Purkinje cell (primary cell): ENCODE results near the gene TPRN. TPM values are rescaled to one million over a fixed set of nuclear protein-coding genes. Genes with fewer than 3 reads are reported as not detected.

Source experiments
- polyA plus RNA-seq: library from polyadenylated mRNA; unstranded; fragments of >200 nt; fragmentation: Nextera tagmentation; gene quantifications from 2 replicates; pipeline ENCODE4 v1.2.1, GENCODE V29; 2014

Gene TPRN, protein sequence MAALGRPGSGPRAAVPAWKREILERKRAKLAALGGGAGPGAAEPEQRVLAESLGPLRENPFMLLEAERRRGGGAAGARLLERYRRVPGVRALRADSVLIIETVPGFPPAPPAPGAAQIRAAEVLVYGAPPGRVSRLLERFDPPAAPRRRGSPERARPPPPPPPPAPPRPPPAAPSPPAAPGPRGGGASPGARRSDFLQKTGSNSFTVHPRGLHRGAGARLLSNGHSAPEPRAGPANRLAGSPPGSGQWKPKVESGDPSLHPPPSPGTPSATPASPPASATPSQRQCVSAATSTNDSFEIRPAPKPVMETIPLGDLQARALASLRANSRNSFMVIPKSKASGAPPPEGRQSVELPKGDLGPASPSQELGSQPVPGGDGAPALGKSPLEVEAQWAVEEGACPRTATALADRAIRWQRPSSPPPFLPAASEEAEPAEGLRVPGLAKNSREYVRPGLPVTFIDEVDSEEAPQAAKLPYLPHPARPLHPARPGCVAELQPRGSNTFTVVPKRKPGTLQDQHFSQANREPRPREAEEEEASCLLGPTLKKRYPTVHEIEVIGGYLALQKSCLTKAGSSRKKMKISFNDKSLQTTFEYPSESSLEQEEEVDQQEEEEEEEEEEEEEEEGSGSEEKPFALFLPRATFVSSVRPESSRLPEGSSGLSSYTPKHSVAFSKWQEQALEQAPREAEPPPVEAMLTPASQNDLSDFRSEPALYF
- 0.44 and 0.99 TPM in 2 replicates for polyA plus RNA-seq

DNA sequence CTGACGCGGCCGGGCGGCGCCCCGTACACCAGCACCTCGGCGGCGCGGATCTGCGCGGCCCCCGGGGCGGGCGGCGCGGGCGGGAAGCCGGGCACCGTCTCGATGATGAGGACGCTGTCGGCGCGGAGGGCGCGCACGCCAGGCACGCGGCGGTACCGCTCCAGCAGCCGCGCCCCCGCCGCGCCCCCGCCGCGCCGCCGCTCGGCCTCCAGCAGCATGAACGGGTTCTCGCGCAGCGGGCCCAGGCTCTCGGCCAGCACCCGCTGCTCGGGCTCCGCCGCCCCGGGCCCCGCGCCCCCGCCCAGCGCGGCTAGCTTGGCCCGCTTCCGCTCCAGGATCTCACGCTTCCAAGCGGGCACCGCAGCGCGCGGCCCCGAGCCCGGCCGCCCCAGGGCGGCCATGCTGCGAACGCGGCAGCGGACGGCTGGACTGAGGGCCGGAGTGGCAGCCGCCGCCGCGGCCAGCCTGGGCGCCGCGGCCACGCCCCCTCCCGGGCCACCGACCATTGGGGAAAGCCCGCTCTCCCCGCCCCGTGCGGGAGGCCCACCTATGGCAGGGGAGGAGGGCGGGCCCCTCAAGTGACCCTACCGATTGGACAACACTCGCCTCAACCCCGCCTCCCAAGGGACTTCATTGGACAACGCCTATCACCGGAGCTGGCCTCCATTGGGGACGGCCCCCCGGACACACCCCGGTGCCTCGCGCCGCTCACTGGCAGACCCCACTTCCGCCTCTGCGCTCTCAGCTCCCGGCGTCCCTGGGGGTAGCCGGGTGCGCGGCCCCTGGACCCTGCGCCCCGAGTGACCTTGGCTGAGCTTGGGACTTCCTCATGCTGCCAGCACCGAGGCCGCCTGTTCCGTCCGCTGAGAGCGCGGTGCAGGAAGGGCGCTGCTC, at the start of gene TPRN:
Gene TPRN (minus strand): TSS at position 431 of the 894 bp plus-strand sequence. CDS start 30 bp downstream, at position 401.

DNA sequence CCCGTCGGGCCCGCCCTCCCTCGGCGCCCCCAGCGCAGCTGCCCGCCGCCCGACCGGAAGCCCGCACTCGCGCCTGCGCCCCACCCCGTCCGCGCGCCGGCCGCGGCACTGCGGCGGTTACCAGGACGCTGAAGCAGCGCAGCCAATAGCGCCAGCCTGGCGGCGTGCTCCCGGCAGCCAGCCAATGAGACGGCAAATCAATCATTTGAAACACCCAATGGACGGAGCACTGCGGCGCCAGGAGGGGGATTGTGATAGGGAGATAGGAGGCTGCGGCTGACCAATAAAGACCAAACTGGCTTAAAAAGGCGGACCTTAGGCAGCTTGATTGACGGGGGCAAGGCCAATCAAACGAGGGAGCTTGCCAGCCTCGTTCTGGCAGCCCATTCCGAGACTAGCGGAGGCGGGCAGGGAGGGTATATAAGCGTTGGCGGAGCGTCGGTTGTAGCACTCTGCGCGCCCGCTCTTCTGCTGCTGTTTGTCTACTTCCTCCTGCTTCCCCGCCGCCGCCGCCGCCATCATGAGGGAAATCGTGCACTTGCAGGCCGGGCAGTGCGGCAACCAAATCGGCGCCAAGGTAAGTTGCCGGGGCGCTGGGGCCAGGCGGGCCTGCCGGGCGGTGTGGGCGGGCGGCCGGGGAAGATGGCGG, 40.4 kb upstream of the TPRN start, which contains the start of gene TUBB4B:
Gene TUBB4B (plus strand): TSS at position 447 of the 649 bp plus-strand sequence. CDS start 74 bp downstream, at position 521.

DNA sequence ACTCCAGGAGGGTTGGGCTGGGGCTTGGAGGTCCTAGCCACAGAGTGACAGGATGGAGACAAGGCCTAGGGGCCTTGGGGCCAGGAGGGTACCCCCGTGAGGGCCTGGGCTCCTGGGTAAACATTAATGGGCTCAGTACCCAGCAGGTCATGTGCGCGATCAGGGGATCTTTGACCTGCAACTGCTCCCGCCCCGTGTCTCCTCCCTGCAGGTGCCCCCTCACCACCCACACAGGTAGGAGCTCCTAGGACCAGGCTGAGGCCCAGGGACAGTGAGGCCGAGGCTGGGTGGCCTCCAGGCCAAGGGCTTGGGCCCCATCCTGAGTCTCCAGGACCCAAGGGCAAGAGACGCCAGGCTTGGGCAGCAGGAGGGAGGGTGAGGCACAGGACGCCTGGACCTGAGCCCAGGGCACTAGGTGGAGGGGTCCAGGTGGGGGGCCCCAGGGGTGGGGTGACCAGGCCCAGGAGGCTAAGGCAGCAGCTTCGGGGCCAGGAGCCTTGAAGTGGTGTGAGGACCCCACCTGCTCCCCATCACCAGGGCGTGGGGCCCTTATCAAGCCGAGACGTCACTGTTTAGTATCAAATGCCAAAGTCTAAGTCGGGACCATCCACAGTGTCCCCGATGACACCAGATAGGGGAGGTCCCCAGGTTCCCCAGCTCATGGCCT, 30.3 kb upstream of the TPRN start, which contains the start of gene SLC34A3:
Gene SLC34A3 (plus strand): TSS at position 197 of the 667 bp plus-strand sequence. CDS start 802 bp downstream, outside the sequence.

DNA sequence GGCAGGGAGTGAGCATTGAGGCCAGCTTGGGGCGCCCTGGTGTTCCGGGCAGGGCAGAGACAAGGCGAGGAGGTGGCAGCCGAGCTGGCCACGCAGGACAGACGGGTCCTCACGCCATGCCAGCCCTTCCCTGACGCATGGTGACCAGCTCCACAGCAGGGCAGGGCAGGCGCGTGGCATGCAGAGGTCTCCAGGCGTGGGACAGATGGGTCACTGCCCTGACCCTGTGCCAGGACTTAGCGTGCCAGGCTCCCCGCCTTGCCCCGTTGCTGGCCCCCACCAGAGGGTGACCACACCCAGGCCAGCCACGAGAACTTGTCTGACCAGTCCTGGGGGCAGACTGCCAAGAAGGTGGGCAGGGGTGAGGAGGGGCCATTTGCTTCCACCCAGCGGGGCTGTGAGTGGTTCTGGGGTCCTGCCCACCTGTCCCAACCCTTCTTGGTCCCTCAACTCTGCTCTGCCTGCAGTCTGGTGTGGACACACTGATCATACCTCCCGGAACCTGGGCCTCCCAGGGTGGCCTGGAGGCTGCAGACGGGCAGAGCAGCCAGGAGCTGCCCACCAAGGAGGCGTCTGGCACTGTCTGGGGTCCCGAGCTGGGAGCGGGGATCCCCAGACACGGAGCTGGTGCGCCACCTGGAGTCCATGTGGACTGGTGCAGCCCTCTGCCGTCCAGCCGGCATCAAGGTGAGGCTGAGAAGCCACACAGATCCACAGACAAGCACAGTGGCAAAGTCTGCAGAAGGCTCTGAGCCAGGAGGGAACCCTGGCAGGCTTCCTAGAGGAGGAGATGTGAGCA, 26.7 kb upstream of the TPRN start, which contains the start of gene RNF224:
Gene RNF224 (plus strand): TSS at position 449 of the 799 bp plus-strand sequence. CDS start 834 bp downstream, outside the sequence.

DNA sequence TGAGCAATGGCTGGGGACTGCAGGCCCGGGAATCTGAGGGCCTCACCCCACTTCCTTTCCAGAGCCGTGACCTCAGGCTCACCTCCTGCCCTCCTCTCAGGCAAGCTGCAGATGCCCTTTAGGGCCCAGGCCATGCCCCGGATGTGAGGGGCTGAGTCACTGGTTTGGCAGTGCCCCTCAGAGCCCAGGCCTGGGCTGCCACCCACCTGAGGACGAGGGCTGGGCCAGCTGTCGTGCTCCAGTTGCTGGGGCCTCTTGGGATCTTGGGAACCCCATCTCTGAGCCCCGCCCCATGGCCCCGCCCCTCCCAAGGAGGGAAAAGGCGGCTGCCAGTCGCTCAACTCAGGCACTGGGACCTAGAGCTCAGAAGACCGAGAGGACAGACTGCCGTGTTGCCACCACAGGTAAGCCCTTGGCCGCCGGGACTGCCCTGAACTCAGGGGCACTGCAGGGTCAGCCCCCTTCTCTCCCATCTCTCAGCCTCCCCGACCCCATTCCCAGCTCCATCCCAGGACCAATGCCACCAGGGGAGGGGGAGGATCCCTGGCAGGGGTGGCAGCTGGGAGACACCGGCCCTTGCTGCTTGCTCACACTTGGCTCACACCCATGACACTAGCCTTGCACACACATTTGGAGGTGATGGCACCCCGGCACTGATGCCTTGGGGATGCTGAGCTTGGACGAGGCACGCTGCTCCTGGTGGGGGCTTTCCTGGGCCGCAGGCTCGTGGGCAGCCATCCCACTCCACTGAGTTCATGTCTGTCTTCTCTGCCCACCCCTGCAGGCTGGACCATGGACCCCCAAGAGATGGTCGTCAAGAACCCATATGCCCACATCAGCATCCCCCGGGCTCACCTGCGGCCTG, 24.5 kb upstream of the TPRN start, which contains the start of gene CYSRT1:
Gene CYSRT1 (plus strand): TSS at position 345 of the 865 bp plus-strand sequence. CDS start 448 bp downstream, at position 793.

DNA sequence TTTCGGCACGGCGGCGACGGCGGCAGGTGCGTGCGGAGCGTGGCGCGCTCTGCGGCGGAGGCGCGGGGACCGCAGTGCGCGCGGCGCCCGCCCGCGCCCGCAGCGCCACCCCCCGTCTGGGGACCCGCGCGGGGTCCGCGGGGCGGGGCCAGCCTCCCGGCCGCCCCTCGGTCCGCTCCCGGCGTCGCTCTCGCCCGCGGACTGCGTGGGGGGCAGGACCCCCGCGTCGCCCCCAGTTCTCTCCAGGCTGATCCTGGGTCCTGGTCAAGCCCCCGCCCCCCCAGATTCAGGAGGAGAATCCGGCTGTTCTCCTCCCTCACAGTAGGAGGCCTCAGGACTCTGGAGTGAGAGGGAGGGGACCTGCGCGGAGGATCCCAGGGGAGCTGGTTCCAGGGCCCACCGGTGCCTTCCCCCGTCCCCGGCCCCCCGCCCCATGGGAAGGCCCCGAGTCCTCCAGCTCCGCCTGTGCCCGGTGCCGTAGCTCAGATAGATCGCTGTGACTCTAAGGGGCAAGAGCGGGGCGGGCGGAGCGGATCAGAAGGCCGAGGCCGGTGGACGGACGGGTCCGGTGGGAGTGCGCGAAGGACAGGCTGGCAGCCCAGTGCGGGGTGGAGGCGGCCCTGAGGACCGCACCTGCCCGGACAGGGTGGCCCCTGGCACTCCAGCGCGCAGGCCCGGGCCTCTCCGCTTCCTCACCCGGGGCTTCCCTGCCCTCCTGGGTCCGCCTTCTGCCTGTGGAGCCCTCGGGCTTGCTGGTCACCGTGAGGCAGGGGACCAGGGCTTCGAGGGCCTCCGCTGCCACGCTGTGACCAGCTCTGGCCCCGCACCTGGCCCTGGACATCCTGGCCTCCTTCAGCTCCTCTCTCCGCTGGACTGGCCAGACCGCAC, 21.9 kb upstream of the TPRN start, which contains the start of gene RNF208:
Gene RNF208 (minus strand): TSS at position 51 of the 888 bp plus-strand sequence. CDS start 1,028 bp downstream, outside the sequence.

DNA sequence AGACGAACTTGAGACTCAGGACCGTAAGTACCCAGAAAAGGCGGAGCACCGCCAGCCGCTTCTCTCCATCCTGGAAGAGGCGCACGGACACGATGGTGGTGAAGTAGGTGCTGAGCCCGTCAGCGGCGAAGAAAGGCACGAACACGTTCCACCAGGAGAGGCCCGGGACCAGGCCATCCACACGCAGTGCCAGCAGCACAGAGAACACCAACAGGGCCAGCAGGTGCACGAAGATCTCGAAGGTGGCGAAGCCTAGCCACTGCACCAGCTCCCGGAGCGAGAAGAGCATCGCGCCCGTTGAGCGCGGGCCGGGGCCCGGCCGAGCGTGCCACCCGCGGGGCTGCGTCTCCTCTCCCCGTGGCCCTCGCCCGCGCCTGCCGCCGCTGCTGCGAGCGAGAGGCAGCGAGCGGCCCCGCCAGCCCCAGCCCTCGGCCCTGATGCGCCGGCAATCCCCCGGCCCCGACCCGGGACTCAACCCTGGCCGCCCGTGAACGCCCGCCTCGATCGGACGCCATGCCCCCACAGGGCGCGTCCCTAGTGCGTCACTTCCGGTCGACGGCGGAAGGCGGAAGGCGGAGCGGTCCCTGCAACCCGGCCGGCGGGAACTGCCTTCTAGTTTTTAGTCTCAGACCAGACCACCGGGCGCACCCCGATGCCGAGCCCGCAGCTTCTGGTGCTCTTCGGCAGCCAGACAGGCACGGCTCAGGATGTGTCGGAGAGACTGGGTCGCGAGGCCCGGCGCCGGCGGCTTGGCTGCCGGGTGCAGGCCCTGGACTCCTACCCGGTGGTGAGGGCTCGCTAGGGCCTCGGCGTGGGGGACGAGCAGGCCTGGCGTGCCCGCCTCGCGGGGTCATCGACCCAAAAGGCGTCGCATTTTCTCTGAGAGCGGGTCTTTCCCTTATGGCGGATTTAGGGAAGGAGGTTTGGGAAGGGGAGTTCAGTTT, 4.9 kb upstream of the TPRN start, which contains the start of the genes NDOR1 and TMEM203:
Gene NDOR1 (plus strand): TSS at position 575 of the 944 bp plus-strand sequence. CDS start 78 bp downstream, at position 653.
Gene TMEM203 (minus strand): TSS at position 523 of the 944 bp plus-strand sequence. CDS start 234 bp downstream, at position 289.

DNA sequence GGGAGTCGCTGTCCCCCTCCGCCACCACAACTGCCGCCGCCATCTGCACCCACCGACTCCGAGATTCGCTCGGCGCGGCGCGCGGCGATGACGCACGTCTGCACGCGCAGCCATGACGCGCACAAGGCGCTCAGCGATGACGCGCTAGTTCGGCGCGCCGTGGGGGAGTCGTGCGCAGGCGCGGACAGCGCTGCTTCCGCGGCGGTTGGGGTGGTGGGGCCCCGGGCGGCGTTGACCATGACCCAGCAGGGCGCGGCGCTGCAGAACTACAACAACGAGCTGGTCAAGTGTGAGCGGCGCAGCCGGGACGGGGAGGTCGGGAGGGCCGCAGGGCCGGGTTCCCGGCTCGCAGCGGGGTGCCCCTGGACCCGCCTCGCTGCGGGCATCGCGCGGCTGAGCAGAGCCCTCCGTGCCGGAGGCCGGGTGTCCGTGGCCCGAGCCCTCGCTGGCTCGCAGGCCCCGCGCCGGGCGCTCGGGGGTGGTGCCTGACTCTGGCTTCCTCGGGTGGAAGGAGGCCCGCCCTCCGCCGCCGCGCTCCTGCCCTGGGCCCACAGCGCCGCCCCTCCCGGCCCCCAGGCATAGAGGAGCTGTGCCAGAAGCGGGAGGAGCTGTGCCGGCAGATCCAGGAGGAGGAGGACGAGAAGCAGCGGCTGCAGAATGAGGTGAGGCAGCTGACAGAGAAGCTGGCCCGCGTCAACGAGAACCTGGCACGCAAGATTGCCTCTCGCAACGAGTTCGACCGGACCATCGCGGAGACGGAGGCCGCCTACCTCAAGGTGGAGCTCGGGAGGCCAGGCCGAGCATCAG, 11.8 kb downstream of the TPRN start, which contains the start of the genes ANAPC2 and SSNA1:
Gene ANAPC2 (minus strand): TSS at position 71 of the 807 bp plus-strand sequence. CDS start 28 bp downstream, at position 43.
Gene SSNA1 (plus strand): TSS at position 187 of the 807 bp plus-strand sequence. CDS start 51 bp downstream, at position 238.

DNA sequence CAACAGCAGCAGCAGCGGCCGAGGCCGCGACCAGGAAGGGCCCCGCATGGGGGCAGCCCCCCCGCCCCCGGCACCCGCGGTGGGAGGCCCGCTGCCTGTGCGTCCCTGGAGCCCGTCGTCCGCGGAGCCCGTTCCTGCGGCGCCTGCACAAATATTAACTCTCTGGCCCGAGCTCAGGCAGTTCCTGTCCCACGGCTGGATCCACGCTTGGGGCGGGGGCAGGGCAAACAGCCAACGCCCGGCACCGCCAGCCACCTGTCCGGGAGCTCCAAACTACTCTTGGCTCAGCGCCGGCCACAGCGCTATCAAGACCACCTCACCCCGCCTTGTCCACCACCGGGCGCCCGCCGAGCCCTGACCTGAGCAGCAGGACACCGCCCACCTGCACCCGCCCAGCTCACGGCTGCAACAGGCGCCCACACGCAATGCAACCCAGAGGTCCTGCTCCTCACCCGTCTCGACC, 30.6 kb downstream of the TPRN start, which contains the start of gene LRRC26:
Gene LRRC26 (minus strand): TSS at position 156 of the 463 bp plus-strand sequence. CDS start 108 bp downstream, at position 48.

Other genes with a start within 250 kb of the TPRN start
- not detected in 2 replicates for gene LCN12, start 248.5 kb downstream of the TPRN start, polyA plus RNA-seq
- gene PTGDS, start 223.2 kb downstream of the TPRN start, polyA plus RNA-seq = 67.9 and 135 TPM in 2 replicates
- not detected in 2 replicates for gene LCNL1, start 217.7 kb downstream of the TPRN start, polyA plus RNA-seq
- 4.7 TPM in 2 replicates for gene PAXX, start 208.3 kb downstream of the TPRN start, polyA plus RNA-seq
- not detected in 2 replicates for gene CLIC3, start 204.2 kb downstream of the TPRN start, polyA plus RNA-seq
- 0.60 and 0.74 TPM in 2 replicates for gene ABCA2, start 172.5 kb downstream of the TPRN start, polyA plus RNA-seq
- not detected in 2 replicates for gene FUT7, start 168.7 kb downstream of the TPRN start, polyA plus RNA-seq
- gene NPDC1, start 154.6 kb downstream of the TPRN start, polyA plus RNA-seq = 10.3 and 19.0 TPM in 2 replicates
- gene ENTPD2, start 146.7 kb downstream of the TPRN start, polyA plus RNA-seq = not detected in 2 replicates
- 0.24 TPM in 1 of 2 replicates, not detected in the other for gene SAPCD2, start 130.2 kb downstream of the TPRN start, polyA plus RNA-seq
- gene UAP1L1, start 123.2 kb downstream of the TPRN start, polyA plus RNA-seq = not detected in 2 replicates
- 5.7 and 15.4 TPM in 2 replicates for gene MAN1B1, start 113.8 kb downstream of the TPRN start, polyA plus RNA-seq
- gene DPP7, start 86.0 kb downstream of the TPRN start, polyA plus RNA-seq = 9.9 and 22.2 TPM in 2 replicates
- 21.4 and 26.3 TPM in 2 replicates for gene GRIN1, start 61.6 kb downstream of the TPRN start, polyA plus RNA-seq
- gene LRRC26, start 30.7 kb downstream of the TPRN start, polyA plus RNA-seq = not detected in 2 replicates
- gene TMEM210, start 28.7 kb downstream of the TPRN start, polyA plus RNA-seq = not detected in 2 replicates
- gene ANAPC2, start 12.2 kb downstream of the TPRN start, polyA plus RNA-seq = 0.71 TPM in 1 of 2 replicates, not detected in the other
- 7.4 and 25.2 TPM in 2 replicates for gene SSNA1, start 12.1 kb downstream of the TPRN start, polyA plus RNA-seq
- gene TMEM203, start 4.9 kb upstream of the TPRN start, polyA plus RNA-seq = 21.0 and 30.3 TPM in 2 replicates
- gene NDOR1, start 5.0 kb upstream of the TPRN start, polyA plus RNA-seq = 0.10 and 0.11 TPM in 2 replicates
- gene RNF208, start 21.5 kb upstream of the TPRN start, polyA plus RNA-seq = 2.6 and 5.0 TPM in 2 replicates
- gene CYSRT1, start 24.4 kb upstream of the TPRN start, polyA plus RNA-seq = 0.26 TPM in 1 of 2 replicates, not detected in the other
- gene RNF224, start 26.8 kb upstream of the TPRN start, polyA plus RNA-seq = not detected in 2 replicates
- not detected in 2 replicates for gene SLC34A3, start 30.2 kb upstream of the TPRN start, polyA plus RNA-seq
- 94.6 and 103 TPM in 2 replicates for gene TUBB4B, start 40.5 kb upstream of the TPRN start, polyA plus RNA-seq
- gene STPG3, start 50.5 kb upstream of the TPRN start, polyA plus RNA-seq = not detected in 2 replicates
- gene NELFB, start 54.6 kb upstream of the TPRN start, polyA plus RNA-seq = 0.38 and 1.0 TPM in 2 replicates
- not detected in 2 replicates for gene TOR4A, start 77.0 kb upstream of the TPRN start, polyA plus RNA-seq
- gene NRARP, start 101.5 kb upstream of the TPRN start, polyA plus RNA-seq = not detected in 2 replicates
- gene EXD3, start 222.4 kb upstream of the TPRN start, polyA plus RNA-seq = 1.2 TPM in 1 of 2 replicates, not detected in the other
- gene NOXA1, start 222.7 kb upstream of the TPRN start, polyA plus RNA-seq = not detected in 2 replicates
- not detected in 2 replicates for gene ENTPD8, start 240.6 kb upstream of the TPRN start, polyA plus RNA-seq